IMR-90 (cell line): ENCODE results near the gene SLC2A13. TPM values are rescaled to one million over a fixed set of nuclear protein-coding genes. Genes with fewer than 3 reads are reported as not detected.

Source experiments
- ATAC-seq: fragments of 200-7000 bp; cut with Tn5 transposase; 2 replicates; pipeline ENCODE4 v1.9.1; 2020; ENCODE audit warnings: low read depth, mild to moderate bottlenecking, moderate library complexity
- BruUV-seq: library from RNA; stranded (reverse); fragments of 400-500 nt; replicated peaks from 2 replicates; lab custom pipeline; 2021; lab: Mats Ljungman, UMichigan
- CTCF ChIA-PET: fragments of 300-600 bp; formaldehyde crosslinking; extraction: SDS; loops from one replicate; lab custom pipeline; 2021; ENCODE audit warnings: antibody characterized with exemption; lab: Yijun Ruan, JAX
- POLR2A ChIA-PET: fragments of 300-600 bp; sonication (Branson Sonifier 250); formaldehyde crosslinking; loops from one replicate; lab custom pipeline; 2022; ENCODE audit warnings: antibody characterized with exemption; ENCODE audit not compliant: unreplicated experiment; lab: Charles Lee
- DNase-seq: peaks from one replicate; pipeline ENCODE4 v3.0.0; 2013
- H2AFZ ChIP-seq: replicated peaks from 2 replicates; pipeline ENCODE3; 2013; ENCODE audit warnings: low read length, mild to moderate bottlenecking; ENCODE audit not compliant: poor library complexity
- H2AK5ac ChIP-seq: 2 replicates; pipeline ENCODE4 v1.6.1; 2013; ENCODE audit warnings: low read depth, low read length, inconsistent platforms
- H2AK9ac ChIP-seq: replicated peaks from 2 replicates; pipeline ENCODE3; 2013; ENCODE audit warnings: mild to moderate bottlenecking, low read depth, low read length, moderate library complexity; ENCODE audit not compliant: poor library complexity
- H2BK120ac ChIP-seq: 2 replicates; pipeline ENCODE4 v1.6.1; 2013; ENCODE audit warnings: low read depth, low read length, inconsistent platforms
- H2BK15ac ChIP-seq: 3 replicates; pipeline ENCODE4 v1.6.1; 2013; ENCODE audit warnings: low read depth, low read length, inconsistent platforms
- H2BK20ac ChIP-seq: 2 replicates; pipeline ENCODE4 v1.6.1; 2013; ENCODE audit warnings: low read depth, mild to moderate bottlenecking, inconsistent platforms, low read length, moderate library complexity
- H2BK5ac ChIP-seq: 2 replicates; pipeline ENCODE4 v1.6.1; 2013; ENCODE audit warnings: mild to moderate bottlenecking, low read depth, low read length, inconsistent platforms; ENCODE audit not compliant: poor library complexity, severe bottlenecking
- H3K14ac ChIP-seq: replicated peaks from 2 replicates; pipeline ENCODE4 v1.6.1; 2013; ENCODE audit warnings: low read depth, low read length, inconsistent platforms
- H3K18ac ChIP-seq: 2 replicates; pipeline ENCODE4 v1.6.1; 2013; ENCODE audit warnings: low read depth, low read length, control low read depth
- H3K23ac ChIP-seq: 2 replicates; pipeline ENCODE4 v1.6.1; 2013; ENCODE audit warnings: low read depth, low read length, inconsistent platforms
- H3K27ac ChIP-seq: 2 replicates; pipeline ENCODE4 v1.5.1; 2013; ENCODE audit warnings: mild to moderate bottlenecking, control low read depth, low read length; ENCODE audit not compliant: insufficient read depth
- H3K27me3 ChIP-seq: 2 replicates; pipeline ENCODE4 v1.6.1; 2013; ENCODE audit warnings: low read length; ENCODE audit not compliant: control insufficient read depth, insufficient read depth
- H3K36me3 ChIP-seq: 2 replicates; pipeline ENCODE4 v1.6.1; 2013; ENCODE audit warnings: low read length, mixed read lengths; ENCODE audit not compliant: control insufficient read depth, insufficient read depth
- H3K4ac ChIP-seq: 2 replicates; pipeline ENCODE4 v1.6.1; 2013; ENCODE audit warnings: low read depth, low read length, inconsistent platforms
- H3K4me1 ChIP-seq: 2 replicates; pipeline ENCODE4 v1.6.1; 2013; ENCODE audit warnings: low read length, mixed read lengths; ENCODE audit not compliant: control insufficient read depth, insufficient read depth
- H3K4me2 ChIP-seq: 2 replicates; pipeline ENCODE4 v1.6.1; 2013; ENCODE audit warnings: low read depth, mild to moderate bottlenecking, control low read depth, low read length, moderate library complexity
- H3K4me3 ChIP-seq: 2 replicates; pipeline ENCODE4 v1.5.1; 2013; ENCODE audit warnings: low read depth, mild to moderate bottlenecking, control low read depth, low read length, moderate library complexity; ENCODE audit not compliant: insufficient read depth
- H3K56ac ChIP-seq: 2 replicates; pipeline ENCODE4 v1.6.1; 2013; ENCODE audit warnings: low read length, inconsistent platforms; ENCODE audit not compliant: insufficient read depth; ENCODE audit errors: extremely low read depth
- H3K79me1 ChIP-seq, 2 experiments: 2 replicates each; pipeline ENCODE4 v1.6.1; 2013; ENCODE audit warnings: low read length in 2 of 2, inconsistent platforms in 1 of 2, low read depth in 1 of 2
- H3K9ac ChIP-seq: 2 replicates; pipeline ENCODE4 v1.6.1; 2013; ENCODE audit warnings: low read depth, low read length, control low read depth
- H3K9me1 ChIP-seq: 2 replicates; pipeline ENCODE4 v1.6.1; 2013; ENCODE audit warnings: low read length, inconsistent platforms; ENCODE audit not compliant: insufficient read depth
- H3K9me3 ChIP-seq: 2 replicates; pipeline ENCODE4 v1.6.1; 2013; ENCODE audit warnings: low read length; ENCODE audit not compliant: control insufficient read depth, insufficient read depth
- H4K20me1 ChIP-seq: 2 replicates; pipeline ENCODE4 v1.6.1; 2013; ENCODE audit warnings: low read length, inconsistent platforms; ENCODE audit not compliant: insufficient read depth
- H4K5ac ChIP-seq: 2 replicates; pipeline ENCODE4 v1.6.1; 2013; ENCODE audit warnings: mild to moderate bottlenecking, low read depth, low read length, control low read depth
- H4K8ac ChIP-seq, 2 experiments: 2 replicates each; pipeline ENCODE4 v1.6.1; 2013; ENCODE audit warnings: low read depth in 2 of 2, low read length in 2 of 2, control low read depth in 1 of 2, inconsistent platforms in 1 of 2
- H4K91ac ChIP-seq: 2 replicates; pipeline ENCODE4 v1.6.1; 2013; ENCODE audit warnings: low read depth, low read length, inconsistent platforms; ENCODE audit not compliant: insufficient read depth
- BHLHE40 ChIP-seq: fragments of 150-350 bp; IDR thresholded peaks from 2 replicates; pipeline ENCODE4 v1.6.1; 2016; ENCODE audit warnings: mild to moderate bottlenecking, low read depth, low read length
- CEBPB ChIP-seq: IDR thresholded peaks from 2 replicates; pipeline ENCODE4 v1.6.1; 2012; ENCODE audit warnings: low read depth, low read length, improper control_type of control experiment
- FOS ChIP-seq: fragments of 150-350 bp; IDR thresholded peaks from 2 replicates; pipeline ENCODE4 v1.6.1; 2016; ENCODE audit warnings: low read depth, low read length
- MAZ ChIP-seq: IDR thresholded peaks from 2 replicates; pipeline ENCODE4 v1.6.1; 2012; ENCODE audit warnings: low read depth, mild to moderate bottlenecking, low read length, improper control_type of control experiment, moderate library complexity, borderline replicate concordance
- NFE2L2 ChIP-seq: fragments of 150-350 bp; IDR thresholded peaks from 2 replicates; pipeline ENCODE4 v1.6.1; 2016; ENCODE audit warnings: low read depth, mild to moderate bottlenecking, low read length
- RAD21 ChIP-seq: IDR thresholded peaks from 2 replicates; pipeline ENCODE4 v1.6.1; 2012; ENCODE audit warnings: low read length, improper control_type of control experiment
- RFX5 ChIP-seq: IDR thresholded peaks from 2 replicates; pipeline ENCODE4 v1.8.0; 2012; ENCODE audit warnings: low read depth, mild to moderate bottlenecking, low read length, moderate library complexity
- SMC3 ChIP-seq: fragments of 150-350 bp; IDR thresholded peaks from 2 replicates; pipeline ENCODE4 v1.6.1; 2016; ENCODE audit warnings: low read depth, mild to moderate bottlenecking, antibody characterized with exemption, low read length, moderate library complexity
- USF2 ChIP-seq: fragments of 150-350 bp; IDR thresholded peaks from 2 replicates; pipeline ENCODE4 v1.6.1; 2017; ENCODE audit warnings: mild to moderate bottlenecking, antibody characterized with exemption, low read length, low read depth
- WGBS, 2 experiments: methylation state at CpG; one replicate each; pipeline versions ENCODE4 v1.1.5 to v1.1.7; 2013; ENCODE audit warnings: missing lambda C conversion rate in 2 of 2; ENCODE audit not compliant: insufficient read length in 1 of 2; ENCODE audit errors: extremely low coverage in 2 of 2; 5-methylcytosine and 5-hydroxymethylcytosine counted together
- dilution Hi-C: fragments of 300-500 bp; cut with HindIII; formaldehyde crosslinking; loops from one replicate; pipeline ENCODE4 v1.14.3; 2018; ENCODE audit warnings: low sequenced_read_pairs; ENCODE audit not compliant: unreplicated experiment
- in situ Hi-C: fragments of 300-500 bp; cut with MboI; formaldehyde crosslinking; loops from 3 replicates; pipeline ENCODE4 v1.14.3; 2019; ENCODE audit warnings: low sequenced_read_pairs, inconsistent platforms, mixed read lengths
- intact Hi-C: fragments of 100-400 bp; cut with micrococcal nuclease; formaldehyde crosslinking; loops from 2 replicates; pipeline ENCODE4 v1.10.0; 2022
- polyA plus RNA-seq, 3 experiments: library from polyadenylated mRNA; depleted of rRNA; stranded (reverse); fragments of >200 nt; gene quantifications; 2 replicates each; pipeline ENCODE4 v1.2.3, GENCODE V29; 2012; ENCODE audit warnings: low replicate concordance in 1 of 3
- total RNA-seq: library from RNA; depleted of rRNA; stranded (reverse); fragments of >200 nt; gene quantifications from 2 replicates; pipeline ENCODE4 v1.2.3, GENCODE V29; 2012
- TF ChIP-seq, protein P1 (sequence below): conservative IDR thresholded peaks from 2 replicates; pipeline ENCODE4 v1.5.1; 2012; ENCODE audit warnings: mild to moderate bottlenecking, low read depth, low read length, improper control_type of control experiment

Gene SLC2A13
- total and polyA plus RNA-seq, 2 of the 4 experiments (the other 2 are of a cell fraction): 1.5 to 3.9 TPM

DNA sequence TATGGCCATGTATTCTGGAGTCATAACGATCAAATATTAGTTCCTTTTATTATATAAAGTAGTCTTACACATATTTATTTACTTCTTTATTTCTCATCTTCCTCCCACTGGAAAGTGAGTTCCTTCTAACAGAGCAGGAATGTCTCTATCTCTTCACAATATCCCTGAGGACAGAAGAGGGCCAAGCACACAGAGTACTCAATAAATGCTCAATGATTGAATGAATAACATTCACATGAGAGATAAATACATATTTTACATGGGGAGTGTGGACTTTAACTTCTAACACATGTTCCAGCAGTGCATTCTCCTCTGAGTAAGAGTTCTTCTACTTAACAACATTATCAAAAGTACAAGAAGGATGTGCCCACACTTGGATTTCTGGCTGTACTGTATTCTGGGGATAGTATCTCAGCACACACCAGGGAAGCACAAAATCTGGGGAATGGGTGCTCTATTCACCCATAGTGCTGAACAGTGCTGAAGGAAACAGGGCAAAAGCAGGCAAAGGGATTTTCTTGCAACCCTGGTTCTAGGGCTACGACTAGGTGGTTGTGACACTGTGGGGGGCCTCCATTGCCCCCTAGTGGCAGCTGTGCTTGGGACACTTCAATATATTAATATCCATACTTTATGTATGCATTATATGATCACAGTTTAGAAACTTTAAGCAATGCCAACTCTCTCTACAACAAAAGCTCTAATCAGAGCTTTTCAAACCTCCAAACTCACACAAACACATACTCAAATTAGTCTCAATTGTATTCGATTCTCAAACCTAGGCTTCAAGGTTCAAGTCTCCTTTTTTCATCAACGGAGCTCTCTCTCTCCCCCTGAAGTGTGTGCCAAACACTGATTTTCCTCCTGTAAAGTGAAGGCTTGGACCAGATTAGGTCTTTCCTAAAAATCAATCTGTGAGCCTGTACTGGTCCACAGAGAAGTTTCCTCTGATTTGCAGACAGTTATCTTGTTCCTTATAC lies 115.5 kb downstream of the SLC2A13 start:
- Histone ChIP-seq H2BK20ac (no peak overlapping the region), H2AK5ac (no peak overlapping the region), H3K79me1 (no peaks in the 10 kb centered on the region; a peak in 1 of 4 replicates), H3K4me3 (no peak overlapping the region), H3K9me3 (no peaks in the 10 kb centered on the region), H3K36me3 (no peaks in the 10 kb centered on the region), H3K4me2 (no peak overlapping the region), H4K5ac (no peak overlapping the region), H3K18ac (no peak overlapping the region), H3K9me1 (no peaks in the 10 kb centered on the region), H3K4me1 (no peaks in the 10 kb centered on the region), H4K20me1 (no peaks in the 10 kb centered on the region), H3K14ac (no peak overlapping the region), H3K9ac (no peak overlapping the region), H3K56ac (no peak overlapping the region), H2BK120ac (no peak overlapping the region), H3K27ac (no peak overlapping the region), H2BK5ac (no peak overlapping the region), H3K27me3 (no peaks in the 10 kb centered on the region), H2BK15ac (no peak overlapping the region), H2AFZ (no peak overlapping the region), H4K91ac (no peak overlapping the region), H3K23ac (no peak overlapping the region), H4K8ac (no peak overlapping the region), H2AK9ac (no peak overlapping the region), H3K4ac (no peak overlapping the region)
- dilution Hi-C loops (no loop called here), intact Hi-C loops (loop anchor here (1.0 to 5.0 kb wide), 3 partner anchors 225 to 1663 kb away; no protein-coding TSS in a partner anchor), in situ Hi-C loops (no loop called here)
- peak; percentile 32 for DNase-seq
- POLR2A ChIA-PET: no interaction called here
- WGBS, 2 experiments: no CpG with 5 or more reads among the region's 4 CpGs
- TF ChIP-seq CEBPB (0 out of 2 replicates have a peak, but pooled peaks have one; percentile 14), RAD21 (peak; percentile 66), FOS (no peak), USF2 (no peak), BHLHE40 (no peak), MAZ (no peak), RFX5 (no peak), NFE2L2 (no peak), SMC3 (peak; percentile 71)
- TF ChIP-seq, protein P1, sequence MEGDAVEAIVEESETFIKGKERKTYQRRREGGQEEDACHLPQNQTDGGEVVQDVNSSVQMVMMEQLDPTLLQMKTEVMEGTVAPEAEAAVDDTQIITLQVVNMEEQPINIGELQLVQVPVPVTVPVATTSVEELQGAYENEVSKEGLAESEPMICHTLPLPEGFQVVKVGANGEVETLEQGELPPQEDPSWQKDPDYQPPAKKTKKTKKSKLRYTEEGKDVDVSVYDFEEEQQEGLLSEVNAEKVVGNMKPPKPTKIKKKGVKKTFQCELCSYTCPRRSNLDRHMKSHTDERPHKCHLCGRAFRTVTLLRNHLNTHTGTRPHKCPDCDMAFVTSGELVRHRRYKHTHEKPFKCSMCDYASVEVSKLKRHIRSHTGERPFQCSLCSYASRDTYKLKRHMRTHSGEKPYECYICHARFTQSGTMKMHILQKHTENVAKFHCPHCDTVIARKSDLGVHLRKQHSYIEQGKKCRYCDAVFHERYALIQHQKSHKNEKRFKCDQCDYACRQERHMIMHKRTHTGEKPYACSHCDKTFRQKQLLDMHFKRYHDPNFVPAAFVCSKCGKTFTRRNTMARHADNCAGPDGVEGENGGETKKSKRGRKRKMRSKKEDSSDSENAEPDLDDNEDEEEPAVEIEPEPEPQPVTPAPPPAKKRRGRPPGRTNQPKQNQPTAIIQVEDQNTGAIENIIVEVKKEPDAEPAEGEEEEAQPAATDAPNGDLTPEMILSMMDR: peak; percentile 79
- ATAC-seq: peak; percentile 93
- no TSS peak for BruUV-seq
- CTCF ChIA-PET: interaction anchor here (0.8 to 1.1 kb wide), 6 partner anchors 15 to 670 kb away, joined by 3 to 5 read pairs (median 4); no protein-coding TSS in a partner anchor
